HTERT RPE-1 (cell line): Measurements from ENCODE around the gene RNF225.
"Not testable (repeated sequence)": the region's sequence is repeated elsewhere in the genome, so short reads cannot be mapped to it uniquely, and the experiment has no call there.

Source experiments
- in situ Hi-C: fragments of 300-500 bp; cut with MboI; formaldehyde crosslinking; loops from 4 replicates; pipeline ENCODE4 v1.14.3; 2020; ENCODE audit warnings: low sequenced_read_pairs

Gene RNF225

GRCh38 chr19:58395220-58395978 lies at the start of gene RNF225:
Gene RNF225, plus strand, starts transcription at chr19:58395656. Its CDS starts 434 bp downstream, at chr19:58396090.
- in situ Hi-C loops, result no loop called here

- in situ Hi-C loops, result no loop called here
These were observed 48.2 kb upstream of the RNF225 start for GRCh38 chr19:58346961-58347929.

- in situ Hi-C loops, result not testable (repeated sequence)
These were observed 47.4 kb upstream of the RNF225 start for GRCh38 chr19:58348080-58348479.

GRCh38 chr19:58349590-58349989 lies 45.9 kb upstream of the RNF225 start:
- in situ Hi-C loops, result no loop called here

GRCh38 chr19:58350001-58350861 lies 45.2 kb upstream of the RNF225 start:
- in situ Hi-C loops, result no loop called here

GRCh38 chr19:58350871-58351557 lies 44.4 kb upstream of the RNF225 start:
- in situ Hi-C loops, result no loop called here

- in situ Hi-C loops, result no loop called here
These were observed 43.9 kb upstream of the RNF225 start for GRCh38 chr19:58351558-58351878.

- in situ Hi-C loops, result no loop called here
These were observed 43.3 kb upstream of the RNF225 start for GRCh38 chr19:58351990-58352755.

GRCh38 chr19:58352760-58353671 lies 42.4 kb upstream of the RNF225 start, which contains the start of gene A1BG:
Gene A1BG, minus strand, starts transcription at chr19:58353492. Its CDS starts 55 bp downstream, at chr19:58353437.
- in situ Hi-C loops, result no loop called here

GRCh38 chr19:58353717-58354477 lies 41.6 kb upstream of the RNF225 start:
- in situ Hi-C loops, result no loop called here

- in situ Hi-C loops, result no loop called here
These were observed 40.9 kb upstream of the RNF225 start for GRCh38 chr19:58354478-58355030.

- in situ Hi-C loops, result no loop called here
These were observed 40.1 kb upstream of the RNF225 start for GRCh38 chr19:58355215-58355796.

GRCh38 chr19:58355908-58356765 lies 39.3 kb upstream of the RNF225 start:
- in situ Hi-C loops, result no loop called here

- in situ Hi-C loops, result no loop called here
These were observed 38.5 kb upstream of the RNF225 start for GRCh38 chr19:58356766-58357480.

GRCh38 chr19:58357481-58358145 lies 37.8 kb upstream of the RNF225 start:
- in situ Hi-C loops, result no loop called here
